Prostate gland (tissue), 2 donors: ENCODE results near the gene ABCA7. TPM values are rescaled to one million over a fixed set of nuclear protein-coding genes. Genes with fewer than 3 reads are reported as not detected.

Source experiments
- DNase-seq: peaks from one replicate; pipeline ENCODE4 v3.0.0-alpha.2; 2019; ENCODE audit warnings: low spot score
- H3K27ac ChIP-seq, 2 donors: fragments of 200-600 bp; sonication (generic); 2 replicates each; pipeline ENCODE4 v1.5.1; 2017 to 2019
- H3K27me3 ChIP-seq: fragments of 200-600 bp; sonication (generic); replicated peaks from 2 replicates; pipeline ENCODE4 v1.5.1; 2019; ENCODE audit not compliant: insufficient read depth
- H3K36me3 ChIP-seq, 2 donors: fragments of 200-600 bp; sonication (generic); 1 replicate in 1 of 2; 2 replicates in 1 of 2; pipeline versions ENCODE4 v1.5.1 to v1.8.1; 2017 to 2019
- H3K4me1 ChIP-seq: fragments of 200-600 bp; sonication (generic); replicated peaks from 2 replicates; pipeline ENCODE4 v1.5.1; 2019
- H3K4me3 ChIP-seq, 2 donors: fragments of 200-600 bp; sonication (generic); 2 replicates each; pipeline ENCODE4 v1.5.1; 2017 to 2019
- H3K9me3 ChIP-seq: fragments of 200-600 bp; sonication (generic); 2 replicates; pipeline ENCODE4 v1.5.1; 2017
- POLR2A ChIP-seq: fragments of 450-650 bp; IDR thresholded peaks from one replicate; pipeline ENCODE4 v1.6.1; 2016; ENCODE audit warnings: antibody characterized with exemption, mild to moderate bottlenecking
- POLR2AphosphoS5 ChIP-seq: sonication (generic); formaldehyde crosslinking; IDR thresholded peaks from one replicate; pipeline ENCODE4 v1.6.1; 2017; ENCODE audit warnings: antibody characterized with exemption
- WGBS: methylation state at CpG from one replicate; pipeline ENCODE4 v1.1.5; 2018; 5-methylcytosine and 5-hydroxymethylcytosine counted together
- intact Hi-C: fragments of 100-400 bp; cut with DNase I; formaldehyde crosslinking; loops from one replicate; pipeline ENCODE4 v1.14.2; 2022
- total RNA-seq, 2 donors: library from RNA; depleted of rRNA; stranded (reverse); fragments of >200 nt; gene quantifications; one replicate each; pipeline ENCODE4 v1.1.0, GENCODE V29; 2016
- TF ChIP-seq, protein P1 (sequence below), 4 experiments: fragments of 200-600 bp in 2 of 4; fragments of 450-650 bp in 2 of 4; sonication (generic) in 2 of 4; IDR thresholded peaks; 1 replicate in 3 of 4; 2 replicates in 1 of 4; pipeline ENCODE4 v1.5.1; 2016 to 2019; ENCODE audit warnings: antibody characterized with exemption in 4 of 4, mild to moderate bottlenecking in 2 of 4, moderate library complexity in 2 of 4

Gene ABCA7
- total RNA-seq, 2 donors from 2014 or later: 16.2 to 25.1 TPM

- intact Hi-C loops: no loop called here
- Histone ChIP-seq H3K9me3 (no peaks in the 10 kb centered on the region), H3K4me3 (no peak overlapping the region), H3K4me1 (no peaks in the 10 kb centered on the region), H3K36me3 (peaks cover 3 to 18% of the 10 kb centered on the region in 2 donors), H3K27me3 (no peaks in the 10 kb centered on the region), H3K27ac (no peak overlapping the region)
- TF ChIP-seq, protein P1, sequence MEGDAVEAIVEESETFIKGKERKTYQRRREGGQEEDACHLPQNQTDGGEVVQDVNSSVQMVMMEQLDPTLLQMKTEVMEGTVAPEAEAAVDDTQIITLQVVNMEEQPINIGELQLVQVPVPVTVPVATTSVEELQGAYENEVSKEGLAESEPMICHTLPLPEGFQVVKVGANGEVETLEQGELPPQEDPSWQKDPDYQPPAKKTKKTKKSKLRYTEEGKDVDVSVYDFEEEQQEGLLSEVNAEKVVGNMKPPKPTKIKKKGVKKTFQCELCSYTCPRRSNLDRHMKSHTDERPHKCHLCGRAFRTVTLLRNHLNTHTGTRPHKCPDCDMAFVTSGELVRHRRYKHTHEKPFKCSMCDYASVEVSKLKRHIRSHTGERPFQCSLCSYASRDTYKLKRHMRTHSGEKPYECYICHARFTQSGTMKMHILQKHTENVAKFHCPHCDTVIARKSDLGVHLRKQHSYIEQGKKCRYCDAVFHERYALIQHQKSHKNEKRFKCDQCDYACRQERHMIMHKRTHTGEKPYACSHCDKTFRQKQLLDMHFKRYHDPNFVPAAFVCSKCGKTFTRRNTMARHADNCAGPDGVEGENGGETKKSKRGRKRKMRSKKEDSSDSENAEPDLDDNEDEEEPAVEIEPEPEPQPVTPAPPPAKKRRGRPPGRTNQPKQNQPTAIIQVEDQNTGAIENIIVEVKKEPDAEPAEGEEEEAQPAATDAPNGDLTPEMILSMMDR (IDR thresholded peaks at IDR 0.05): no peak
- TF ChIP-seq POLR2A: no peak
- TF ChIP-seq POLR2AphosphoS5: no peak
- 79% methylated on average over 25 of the region's 27 CpGs for WGBS
- DNase-seq: no peak
Observed at GRCh38 chr19:1006711-1007398, 33.1 kb upstream of the ABCA7 start.

DNA sequence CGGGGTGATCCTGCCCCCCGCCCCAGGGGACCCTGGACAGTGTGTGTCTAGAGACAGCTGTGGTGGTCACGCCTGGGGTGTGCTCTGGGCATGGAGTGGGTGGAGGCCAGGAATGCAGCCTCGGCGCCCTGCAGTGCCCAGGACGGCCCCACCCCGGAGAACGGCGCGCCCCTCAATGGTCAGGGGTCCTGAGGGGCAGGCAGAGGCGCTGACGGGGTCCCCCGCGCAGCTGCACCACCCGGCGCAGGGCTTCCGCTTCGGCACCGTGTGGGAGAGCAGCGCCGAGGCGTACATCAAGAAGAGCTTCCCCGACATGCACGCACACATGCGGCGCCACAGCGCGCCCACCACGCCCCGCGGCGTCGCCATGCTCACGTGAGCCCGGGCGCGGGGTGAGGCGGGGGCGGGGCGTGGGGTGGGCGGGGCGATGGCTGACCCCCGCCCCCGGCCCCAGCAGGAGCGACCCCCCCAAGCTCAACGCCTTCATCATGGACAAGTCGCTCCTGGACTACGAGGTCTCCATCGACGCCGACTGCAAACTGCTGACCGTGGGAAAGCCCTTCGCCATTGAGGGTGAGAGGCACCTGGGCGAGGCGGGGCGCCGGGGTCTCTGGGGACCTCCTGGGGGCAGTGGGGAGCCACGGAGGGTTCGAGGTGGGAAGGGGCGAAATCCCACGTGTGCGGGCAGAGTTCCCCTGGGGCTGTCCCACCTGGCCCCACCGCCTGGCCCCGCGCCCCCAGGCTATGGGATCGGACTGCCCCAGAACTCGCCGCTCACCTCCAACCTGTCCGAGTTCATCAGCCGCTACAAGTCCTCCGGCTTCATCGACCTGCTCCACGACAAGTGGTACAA is 32.3 kb upstream of the ABCA7 start:
- H3K27ac ChIP-seq: no peak overlapping the region
- 90% methylated on average over 72 of the region's 73 CpGs for WGBS
- intact Hi-C loops: no loop called here
- no peaks in the 10 kb centered on the region for H3K9me3 ChIP-seq
- no peak overlapping the region for H3K4me3 ChIP-seq
- H3K4me1 ChIP-seq: no peaks in the 10 kb centered on the region
- DNase-seq: no peak
- H3K27me3 ChIP-seq: no peaks in the 10 kb centered on the region
- no peak for TF ChIP-seq POLR2A
- TF ChIP-seq, protein P1 (IDR thresholded peaks at IDR 0.05): no peak
- TF ChIP-seq POLR2AphosphoS5: no peak
- peaks cover 6 to 19% of the 10 kb centered on the region in 2 donors for H3K36me3 ChIP-seq

DNA sequence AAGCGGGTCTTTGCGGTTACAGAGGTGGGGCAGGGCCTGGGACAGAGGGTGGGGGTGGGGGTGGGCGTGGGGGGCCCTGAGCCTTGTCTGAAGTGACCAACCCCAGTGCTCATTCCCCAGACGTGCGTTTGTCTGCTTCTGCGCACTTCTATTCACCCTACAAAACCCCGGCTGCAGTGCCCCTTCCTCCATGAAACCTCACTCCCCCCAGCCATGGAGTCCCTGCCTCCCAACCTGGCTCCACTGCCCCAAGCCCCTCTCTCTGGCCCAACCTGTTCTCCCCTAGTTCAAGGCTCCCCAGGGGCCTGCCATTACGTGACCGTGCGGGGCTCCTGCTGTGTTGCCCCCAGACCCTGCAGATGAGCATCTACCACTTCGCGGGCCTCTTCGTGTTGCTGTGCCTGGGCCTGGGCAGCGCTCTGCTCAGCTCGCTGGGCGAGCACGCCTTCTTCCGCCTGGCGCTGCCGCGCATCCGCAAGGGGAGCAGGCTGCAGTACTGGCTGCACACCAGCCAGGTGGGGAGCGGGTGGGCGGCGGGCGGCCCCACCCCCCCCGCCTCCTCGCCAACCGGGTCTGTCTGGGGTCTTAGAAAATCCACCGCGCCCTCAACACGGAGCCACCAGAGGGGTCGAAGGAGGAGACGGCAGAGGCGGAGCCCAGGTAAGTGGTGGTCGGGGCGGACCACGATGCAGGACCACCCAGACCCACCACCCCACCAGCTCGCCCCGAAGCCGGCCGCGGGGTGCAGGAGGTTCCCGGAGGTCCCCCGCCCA is 31.5 kb upstream of the ABCA7 start:
- peaks cover 6 to 23% of the 10 kb centered on the region in 2 donors for H3K36me3 ChIP-seq
- H3K4me3 ChIP-seq: no peak overlapping the region
- no peaks in the 10 kb centered on the region for H3K9me3 ChIP-seq
- no peak overlapping the region for H3K27ac ChIP-seq
- 92% methylated on average over 33 of the region's 45 CpGs for WGBS
- intact Hi-C loops: no loop called here
- H3K4me1 ChIP-seq: no peaks in the 10 kb centered on the region
- DNase-seq: no peak
- TF ChIP-seq, protein P1 (IDR thresholded peaks at IDR 0.05): no peak
- TF ChIP-seq POLR2AphosphoS5 (no peak), POLR2A (no peak)
- H3K27me3 ChIP-seq: no peaks in the 10 kb centered on the region

DNA sequence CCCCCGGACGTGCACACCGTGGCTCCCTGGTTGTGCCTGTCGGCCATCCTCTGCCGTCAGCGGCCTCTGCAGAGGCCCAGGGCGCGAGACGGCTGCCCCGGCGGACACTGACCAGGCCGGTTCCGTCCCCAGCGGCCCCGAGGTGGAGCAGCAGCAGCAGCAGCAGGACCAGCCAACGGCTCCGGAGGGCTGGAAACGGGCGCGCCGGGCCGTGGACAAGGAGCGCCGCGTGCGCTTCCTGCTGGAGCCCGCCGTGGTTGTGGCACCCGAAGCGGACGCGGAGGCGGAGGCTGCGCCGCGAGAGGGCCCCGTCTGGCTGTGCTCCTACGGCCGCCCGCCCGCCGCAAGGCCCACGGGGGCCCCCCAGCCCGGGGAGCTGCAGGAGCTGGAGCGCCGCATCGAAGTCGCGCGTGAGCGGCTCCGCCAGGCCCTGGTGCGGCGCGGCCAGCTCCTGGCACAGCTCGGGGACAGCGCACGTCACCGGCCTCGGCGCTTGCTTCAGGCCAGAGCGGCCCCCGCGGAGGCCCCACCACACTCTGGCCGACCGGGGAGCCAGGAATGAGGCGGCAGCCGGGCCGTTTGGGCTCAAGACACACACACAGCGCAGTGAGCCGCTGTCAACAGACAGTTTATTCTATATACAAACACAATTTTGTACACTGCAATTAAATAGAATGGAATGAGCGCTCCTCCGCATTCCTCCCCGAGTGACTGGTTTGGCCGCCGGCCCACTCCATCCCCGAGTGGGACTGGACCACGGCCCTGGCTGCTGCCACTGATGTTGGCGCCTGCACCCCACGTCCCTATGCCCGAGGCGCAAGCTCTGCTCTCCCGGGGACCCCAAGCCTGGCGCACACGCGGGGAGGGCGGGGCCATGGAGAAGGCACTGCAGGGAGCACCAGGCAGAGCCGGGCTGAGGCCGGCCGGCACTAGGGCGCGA is 30.6 kb upstream of the ABCA7 start:
- Histone ChIP-seq H3K27me3 (no peaks in the 10 kb centered on the region), H3K27ac (no peak overlapping the region), H3K36me3 (peaks cover 6 to 23% of the 10 kb centered on the region in 2 donors), H3K9me3 (no peaks in the 10 kb centered on the region), H3K4me3 (no peak overlapping the region), H3K4me1 (no peaks in the 10 kb centered on the region)
- DNase-seq: no peak
- no peak for TF ChIP-seq POLR2AphosphoS5
- no peak for TF ChIP-seq POLR2A
- TF ChIP-seq, protein P1 (IDR thresholded peaks at IDR 0.05): no peak
- 81% methylated on average over 92 of the region's 92 CpGs for WGBS
- intact Hi-C loops: no loop called here
